HFFc6 (cell line): ENCODE data around the gene DDX27. TPM values are rescaled to one million over a fixed set of nuclear protein-coding genes. Genes with fewer than 3 reads are reported as not detected.

Experiments
- DNase-seq: peaks from one replicate; pipeline ENCODE4 v3.0.0-alpha.2; 2018
- H3K27ac Mint-ChIP-seq: 2 replicates; pipeline ENCODE4 v1.8.0; 2020; ENCODE audit warnings: mild to moderate bottlenecking, mixed read lengths
- H3K27me3 Mint-ChIP-seq: 2 replicates; pipeline ENCODE4 v1.8.0; 2021; ENCODE audit warnings: mild to moderate bottlenecking, moderate library complexity, mixed read lengths; ENCODE audit not compliant: insufficient read depth
- H3K36me3 Mint-ChIP-seq: 2 replicates; pipeline ENCODE4 v1.8.0; 2021; ENCODE audit warnings: low read depth, mixed read lengths
- H3K4me1 Mint-ChIP-seq: 2 replicates; pipeline ENCODE4 v1.8.0; 2020; ENCODE audit warnings: low read depth, mixed read lengths
- H3K4me3 Mint-ChIP-seq: 2 replicates; pipeline ENCODE4 v1.8.0; 2020; ENCODE audit warnings: mild to moderate bottlenecking, moderate library complexity, mixed read lengths
- H3K9me3 Mint-ChIP-seq: 2 replicates; pipeline ENCODE4 v1.8.0; 2020; ENCODE audit warnings: mild to moderate bottlenecking, mixed read lengths
- total RNA-seq, 6 experiments: library from RNA; stranded (reverse); fragmentation: NEBNext Ultra II Directional; extraction: Animal tissue kit (Norgen Biotek cat#: 25700); gene quantifications; 2 replicates in 1 of 6; 3 replicates in 5 of 6; pipeline ENCODE4 v1.2.3, GENCODE V29; 2021
- TF ChIP-seq, protein P1 (sequence below): fragments of 200-600 bp; sonication (generic); IDR thresholded peaks from 2 replicates; pipeline ENCODE4 v1.5.0; 2021; ENCODE audit warnings: antibody characterized with exemption, mild to moderate bottlenecking

DDX27 gene
- total RNA-seq, 6 experiments from 2014 or later = 26.8 to 32.2 (median 30.5) TPM

DNA sequence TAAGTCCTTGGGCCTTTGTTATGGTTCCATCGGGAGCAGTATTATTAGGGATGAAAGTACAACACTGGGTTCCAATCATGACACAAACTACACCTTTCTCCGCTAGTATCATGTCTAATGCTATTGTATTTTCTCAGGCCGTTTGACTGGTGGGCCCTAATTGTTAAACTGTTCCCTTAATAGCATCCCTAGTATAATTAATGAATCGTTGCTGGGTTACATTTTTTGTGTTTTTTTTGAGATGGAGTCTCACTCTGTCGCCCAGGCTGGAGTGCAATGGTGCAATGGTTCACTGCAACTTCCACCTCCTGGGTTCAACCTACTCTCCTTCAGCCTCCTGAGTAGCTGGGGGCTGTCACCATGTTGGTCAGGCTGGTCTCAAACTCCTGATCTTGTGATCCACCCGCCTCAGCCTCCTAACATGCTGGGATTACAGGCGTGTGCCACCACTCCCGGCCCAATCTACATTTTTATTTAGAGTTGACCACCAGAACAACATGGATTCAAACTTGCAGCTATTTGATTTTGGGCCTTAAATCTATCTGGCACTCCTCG lies 62.8 kb downstream of the DDX27 start:
- no peak for DNase-seq
- Mint-ChIP-seq H3K4me1 (peaks cover 76% of the 10 kb centered on the region), H3K36me3 (peaks cover 88% of the 10 kb centered on the region), H3K9me3 (peaks cover 86% of the 10 kb centered on the region), H3K27ac (peak overlapping the region; percentile 99), H3K4me3 (peak overlapping the region; percentile 100), H3K27me3 (peaks cover 65% of the 10 kb centered on the region)
- TF ChIP-seq, protein P1, sequence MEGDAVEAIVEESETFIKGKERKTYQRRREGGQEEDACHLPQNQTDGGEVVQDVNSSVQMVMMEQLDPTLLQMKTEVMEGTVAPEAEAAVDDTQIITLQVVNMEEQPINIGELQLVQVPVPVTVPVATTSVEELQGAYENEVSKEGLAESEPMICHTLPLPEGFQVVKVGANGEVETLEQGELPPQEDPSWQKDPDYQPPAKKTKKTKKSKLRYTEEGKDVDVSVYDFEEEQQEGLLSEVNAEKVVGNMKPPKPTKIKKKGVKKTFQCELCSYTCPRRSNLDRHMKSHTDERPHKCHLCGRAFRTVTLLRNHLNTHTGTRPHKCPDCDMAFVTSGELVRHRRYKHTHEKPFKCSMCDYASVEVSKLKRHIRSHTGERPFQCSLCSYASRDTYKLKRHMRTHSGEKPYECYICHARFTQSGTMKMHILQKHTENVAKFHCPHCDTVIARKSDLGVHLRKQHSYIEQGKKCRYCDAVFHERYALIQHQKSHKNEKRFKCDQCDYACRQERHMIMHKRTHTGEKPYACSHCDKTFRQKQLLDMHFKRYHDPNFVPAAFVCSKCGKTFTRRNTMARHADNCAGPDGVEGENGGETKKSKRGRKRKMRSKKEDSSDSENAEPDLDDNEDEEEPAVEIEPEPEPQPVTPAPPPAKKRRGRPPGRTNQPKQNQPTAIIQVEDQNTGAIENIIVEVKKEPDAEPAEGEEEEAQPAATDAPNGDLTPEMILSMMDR = no peak

DNA sequence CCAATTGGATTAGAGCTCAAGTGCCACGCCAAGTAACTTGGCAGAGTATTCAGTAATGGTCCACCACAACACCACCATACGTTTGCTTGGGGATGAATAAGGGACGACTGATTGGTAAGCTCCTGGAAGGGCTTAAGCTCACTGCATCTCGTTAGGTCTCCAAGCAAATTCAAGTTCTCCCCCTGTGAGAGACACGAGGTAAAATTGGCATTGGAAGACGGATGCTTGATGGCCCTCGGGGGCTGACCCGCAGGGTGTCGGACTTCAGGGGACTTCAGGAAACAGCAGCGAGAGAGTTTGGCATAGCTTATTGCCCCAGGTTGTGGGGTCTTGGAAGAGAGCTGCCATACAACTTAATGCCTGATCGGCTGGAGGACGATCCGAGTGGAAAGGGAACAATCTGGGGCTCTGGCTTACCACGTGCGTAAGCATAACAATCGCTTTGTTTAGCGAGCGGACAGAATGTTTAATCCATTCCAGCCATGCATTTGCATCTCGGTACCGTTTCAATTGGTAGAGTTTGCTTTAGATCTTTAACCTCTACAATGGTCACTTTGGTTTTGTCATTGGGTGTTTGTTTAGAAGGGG lies 63.5 kb downstream of the DDX27 start:
- H3K4me1 Mint-ChIP-seq = peaks cover 83% of the 10 kb centered on the region
- H3K9me3 Mint-ChIP-seq = peaks cover 91% of the 10 kb centered on the region
- H3K27ac Mint-ChIP-seq = peak overlapping the region; percentile 99

DNA sequence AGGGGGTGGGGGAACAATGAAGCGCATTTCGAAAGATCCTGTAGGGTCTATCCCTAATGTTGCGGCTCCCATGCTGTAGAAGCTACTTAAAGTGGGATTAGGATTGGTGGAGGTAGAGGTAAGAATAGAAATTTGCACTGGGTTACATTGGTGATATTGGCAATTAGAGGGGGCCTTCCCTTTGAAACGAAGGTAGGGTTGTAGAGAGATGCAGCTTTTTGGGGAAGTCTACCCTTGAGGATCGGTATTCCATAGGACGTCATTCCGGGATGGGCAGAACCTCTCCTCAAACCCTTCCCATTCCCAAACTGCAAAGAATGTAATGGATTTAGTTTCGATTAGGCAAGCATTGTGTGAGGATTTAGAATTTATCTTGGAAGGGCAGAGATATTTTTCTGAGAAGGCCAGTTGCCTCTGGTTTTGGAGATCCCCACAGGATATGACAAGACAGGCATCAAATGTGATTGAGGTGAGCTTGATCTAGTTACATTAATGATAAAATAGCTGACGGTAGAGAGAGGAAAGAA lies 64.0 kb downstream of the DDX27 start:
- TF ChIP-seq, protein P1 = no peak
- H3K27me3 Mint-ChIP-seq = peaks cover 70% of the 10 kb centered on the region
- H3K4me1 Mint-ChIP-seq = peaks cover 88% of the 10 kb centered on the region
- H3K4me3 Mint-ChIP-seq = peak overlapping the region; percentile 100
- peak overlapping the region; percentile 99 for H3K27ac Mint-ChIP-seq
- H3K36me3 Mint-ChIP-seq = peaks cover 100% of the 10 kb centered on the region
- no peak for DNase-seq
- peaks cover 90% of the 10 kb centered on the region for H3K9me3 Mint-ChIP-seq

More for the DNA sequence above, 63.5 kb downstream of the DDX27 start:
- H3K27me3 Mint-ChIP-seq = peaks cover 70% of the 10 kb centered on the region
- DNase-seq = no peak
- TF ChIP-seq, protein P1 = no peak
- peak overlapping the region; percentile 100 for H3K4me3 Mint-ChIP-seq
- peaks cover 94% of the 10 kb centered on the region for H3K36me3 Mint-ChIP-seq

DNA sequence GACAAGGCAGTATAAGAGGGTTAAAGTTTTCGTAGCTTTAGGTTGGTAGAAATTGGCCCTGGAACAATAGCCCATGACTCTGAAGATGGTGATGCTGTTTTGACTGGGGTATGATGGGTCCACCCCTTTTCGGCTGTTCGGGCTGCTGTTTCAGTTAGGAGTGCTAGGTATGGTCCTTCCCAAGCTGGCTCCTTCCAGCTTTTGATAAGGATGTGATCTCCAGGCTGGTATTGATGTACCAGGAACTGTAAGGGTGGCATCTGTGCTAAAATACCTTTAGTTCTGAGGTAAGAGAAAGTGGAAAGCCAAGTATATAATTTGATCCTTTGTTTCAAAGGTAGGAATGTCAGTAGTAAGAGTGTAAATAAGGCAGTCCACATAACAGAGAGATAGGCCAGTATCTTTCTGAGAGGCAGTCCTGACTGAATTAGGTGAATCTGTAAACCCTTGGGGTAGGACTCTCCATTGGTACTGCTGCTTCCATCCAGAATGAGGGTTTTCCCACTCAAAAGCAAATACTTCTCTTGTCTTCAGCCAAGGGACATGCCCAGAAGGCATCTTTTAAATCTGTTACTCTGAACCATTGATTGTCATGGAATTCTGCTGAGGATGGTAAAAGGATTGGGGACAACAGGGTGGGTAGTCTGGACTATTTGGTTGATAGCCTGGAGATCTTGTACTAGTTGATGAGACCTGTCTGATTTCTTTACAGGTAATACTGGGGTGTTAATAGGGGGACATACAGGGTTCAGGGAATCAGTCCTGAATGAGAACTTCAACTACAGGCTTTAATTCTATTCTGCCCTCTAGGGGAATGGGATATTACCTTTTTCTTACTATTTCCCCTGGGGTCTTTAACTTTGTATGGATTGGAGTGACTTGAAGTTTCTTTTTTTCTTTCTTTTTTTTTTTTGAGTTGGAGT lies 64.7 kb downstream of the DDX27 start:
- Mint-ChIP-seq H3K36me3 (peaks cover 100% of the 10 kb centered on the region), H3K27ac (peak overlapping the region; percentile 99), H3K4me1 (peaks cover 94% of the 10 kb centered on the region), H3K27me3 (peaks cover 66% of the 10 kb centered on the region), H3K4me3 (peak overlapping the region; percentile 100), H3K9me3 (peaks cover 83% of the 10 kb centered on the region)
- DNase-seq = no peak
- TF ChIP-seq, protein P1 = no peak

DNA sequence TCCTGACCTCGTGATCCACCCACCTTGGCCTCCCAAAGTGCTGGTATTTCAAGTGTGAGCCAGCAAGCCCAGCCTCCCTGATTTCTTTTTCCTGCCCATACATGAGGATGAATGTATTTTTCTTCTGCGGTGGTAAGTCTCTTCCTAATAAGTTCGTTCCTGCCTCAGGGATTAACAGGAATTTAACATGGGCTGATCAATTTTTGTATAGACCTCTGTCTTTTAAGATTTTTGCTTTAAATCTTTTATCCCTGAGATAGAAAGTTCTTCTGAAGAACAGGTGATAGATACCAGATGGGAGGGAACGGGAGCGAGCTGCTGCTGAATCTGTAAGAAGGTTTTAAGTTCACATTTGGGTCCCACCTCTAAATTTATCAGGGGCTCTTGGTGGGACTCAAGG lies 65.6 kb downstream of the DDX27 start:
- Mint-ChIP-seq H3K27me3 (peaks cover 62% of the 10 kb centered on the region), H3K4me1 (peaks cover 94% of the 10 kb centered on the region), H3K4me3 (peak overlapping the region; percentile 100), H3K9me3 (peaks cover 74% of the 10 kb centered on the region), H3K36me3 (peaks cover 98% of the 10 kb centered on the region), H3K27ac (peak overlapping the region; percentile 50)
- TF ChIP-seq, protein P1 = no peak
- no peak for DNase-seq
